K562 (cell line): ENCODE results near the gene KAZALD1. TPM values are rescaled to one million over a fixed set of nuclear protein-coding genes. Genes with fewer than 3 reads are reported as not detected.

Source experiments
- ATAC-seq: fragments of 200-7000 bp; cut with Tn5 transposase; 3 replicates; pipeline ENCODE4 v1.9.1; 2020; ENCODE audit warnings: moderate library complexity
- BruUV-seq: library from RNA; stranded (reverse); fragments of 400-500 nt; replicated peaks from 2 replicates; lab custom pipeline; 2021; lab: Mats Ljungman, UMichigan
- CTCF ChIA-PET: fragments of 300-600 bp; formaldehyde crosslinking; extraction: SDS; loops from one replicate; lab custom pipeline; 2021; ENCODE audit warnings: low intra/inter-chr PET ratio; lab: Yijun Ruan, JAX
- POLR2A ChIA-PET: fragments of 300-600, 350-650 bp; sonication (Branson Sonifier 250); formaldehyde crosslinking; extraction: SDS; loops from one replicate; lab custom pipeline; 2021; ENCODE audit warnings: antibody characterized with exemption, inconsistent platforms; lab: Yijun Ruan, JAX
- DNase-seq, 4 experiments: peaks; one replicate each; pipeline versions ENCODE4 v3.0.0 to v3.0.0-alpha.2; 2011 to 2018; ENCODE audit warnings: low spot score in 3 of 4, mixed read lengths in 3 of 4; ENCODE audit errors: extremely low read depth in 1 of 4
- FAIRE-seq: peaks from 2 replicates; lab custom pipeline; 2011; peaks lifted over from hg19 to GRCh38; lab: Jason Lieb, UNC
- H2AFZ ChIP-seq: 2 replicates; pipeline ENCODE4 v1.6.0; 2011; ENCODE audit warnings: low read depth, low read length, control low read depth, inconsistent platforms
- H3K27ac ChIP-seq: fragments of 200-600 bp; 3 replicates; pipeline ENCODE4 v1.8.0; 2011; ENCODE audit warnings: low read depth, mild to moderate bottlenecking, control low read depth, inconsistent platforms, low read length, moderate library complexity, mixed read lengths; ENCODE audit errors: extremely low read depth
- H3K27me3 ChIP-seq, 2 experiments: fragments of 300-600 bp in 1 of 2; 2 replicates in 1 of 2; 3 replicates in 1 of 2; pipeline versions ENCODE4 v1.6.0 to v1.8.0; 2011; ENCODE audit warnings: inconsistent platforms in 2 of 2, low read length in 2 of 2, mild to moderate bottlenecking in 1 of 2, mixed read lengths in 1 of 2, moderate library complexity in 1 of 2; ENCODE audit not compliant: control insufficient read depth in 2 of 2, insufficient read depth in 2 of 2
- H3K36me3 ChIP-seq: fragments of 300-600 bp; 3 replicates; pipeline ENCODE4 v1.8.0; 2011; ENCODE audit warnings: mild to moderate bottlenecking, low read length, inconsistent platforms; ENCODE audit not compliant: control insufficient read depth, insufficient read depth
- H3K4me1 ChIP-seq, 2 experiments: fragments of 200-600 bp in 1 of 2; replicated peaks in 1 of 2; 2 replicates in 1 of 2; 3 replicates in 1 of 2; pipeline versions ENCODE4 v1.5.1 to v1.8.0; 2011; ENCODE audit warnings: inconsistent platforms in 2 of 2, low read length in 2 of 2, mild to moderate bottlenecking in 1 of 2, mixed read lengths in 1 of 2, moderate library complexity in 1 of 2; ENCODE audit not compliant: control insufficient read depth in 2 of 2, insufficient read depth in 2 of 2
- H3K4me2 ChIP-seq: 2 replicates; pipeline ENCODE4 v1.6.1; 2011; ENCODE audit warnings: low read length, control low read depth, inconsistent platforms, mixed read lengths; ENCODE audit not compliant: insufficient read depth
- H3K4me3 ChIP-seq: fragments of 200-600 bp; sonication (generic), shearing (Covaris generic); 2 replicates; pipeline ENCODE4 v1.5.1; 2016; ENCODE audit warnings: control low read depth, inconsistent platforms
- H3K79me2 ChIP-seq: fragments of 200-600 bp; 3 replicates; pipeline ENCODE4 v1.8.0; 2011; ENCODE audit warnings: low read length, inconsistent platforms; ENCODE audit not compliant: control insufficient read depth, insufficient read depth
- H3K9ac ChIP-seq, 2 experiments: 2 replicates each; pipeline versions ENCODE4 v1.6.0 to v1.6.1; 2011; ENCODE audit warnings: low read depth in 2 of 2, low read length in 2 of 2, control low read depth in 1 of 2, inconsistent platforms in 1 of 2, mild to moderate bottlenecking in 1 of 2, mixed read lengths in 1 of 2; ENCODE audit not compliant: insufficient read depth in 1 of 2
- H3K9me1 ChIP-seq: one replicate; pipeline ENCODE4 v1.6.0; 2011; ENCODE audit warnings: inconsistent platforms, mild to moderate bottlenecking, low read length, moderate library complexity; ENCODE audit not compliant: control insufficient read depth, insufficient read depth
- H3K9me3 ChIP-seq: replicated peaks from 2 replicates; pipeline ENCODE4 v1.5.1; 2011; ENCODE audit warnings: low read depth, low read length, inconsistent platforms; ENCODE audit not compliant: control insufficient read depth, insufficient read depth
- H4K20me1 ChIP-seq: replicated peaks from 2 replicates; pipeline ENCODE4 v1.6.1; 2011; ENCODE audit warnings: low read length, inconsistent platforms, mixed read lengths; ENCODE audit not compliant: control insufficient read depth, insufficient read depth
- FOXA3 ChIP-seq, 2 experiments: fragments of 450-650 bp in 1 of 2; sonication (generic) in 1 of 2; formaldehyde crosslinking; IDR thresholded peaks in 1 of 2; conservative IDR thresholded peaks in 1 of 2; 2 replicates each; pipeline versions ENCODE4 v1.4.0 to v1.8.0; 2020 to 2022; ENCODE audit warnings: mild to moderate bottlenecking in 2 of 2, missing genetic modification reagents in 1 of 2
- KAT2B ChIP-seq: IDR thresholded peaks from one replicate; pipeline ENCODE4 v1.6.1; 2012; ENCODE audit warnings: low read depth, mild to moderate bottlenecking, control low read depth, inconsistent platforms, low read length, moderate library complexity
- MIER1 ChIP-seq: fragments of 450-650 bp; IDR thresholded peaks from 2 replicates; pipeline ENCODE4 v1.6.1; 2016; ENCODE audit warnings: antibody characterized with exemption, mild to moderate bottlenecking, low read depth
- NUFIP1 ChIP-seq: fragments of 450-650 bp; IDR thresholded peaks from 2 replicates; pipeline ENCODE4 v1.6.1; 2018; ENCODE audit not compliant: partially characterized antibody
- RHOXF2B ChIP-seq: fragments of 250-450 bp; sonication (Bioruptor Pico); conservative IDR thresholded peaks from 2 replicates; pipeline ENCODE4 v1.5.1; 2021
- ZNF384 ChIP-seq: IDR thresholded peaks from 2 replicates; pipeline ENCODE4 v1.6.1; 2012; ENCODE audit warnings: low read depth, low read length, improper control_type of control experiment
- ZNF830 ChIP-seq: fragments of 250-450 bp; sonication (Bioruptor Pico); IDR thresholded peaks from 2 replicates; pipeline ENCODE4 v1.5.0; 2021; ENCODE audit warnings: mild to moderate bottlenecking
- WGBS: fragments of 100-300 bp; shearing (Covaris generic); methylation state at CpG from one replicate; pipeline ENCODE4 v1.1.6; 2016; ENCODE audit warnings: low coverage, mixed read lengths; ENCODE audit not compliant: insufficient coverage; ENCODE audit errors: missing lambda C conversion rate; 5-methylcytosine and 5-hydroxymethylcytosine counted together
- in situ Hi-C: fragments of 300-500 bp; cut with MboI; formaldehyde crosslinking; loops from 4 replicates; pipeline ENCODE4 v1.15.0; 2018; ENCODE audit warnings: inconsistent platforms, mixed read lengths
- intact Hi-C: fragments of 100-400 bp; cut with micrococcal nuclease; formaldehyde crosslinking; loops from 2 replicates; pipeline ENCODE4 v1.14.2; 2022
- polyA plus RNA-seq, 8 experiments: library from polyadenylated mRNA; depleted of rRNA in 4 of 8; stranded (reverse) in 5 of 8; unstranded in 3 of 8; fragments of >200 nt; fragmentation: Nextera tagmentation in 2 of 8; fragmentation: Illumina TruSeq in 1 of 8; extraction: Ambion mirVana in 2 of 8; extraction: Trizol in 1 of 8; gene quantifications; 2 replicates each; pipeline versions ENCODE4 v1.2.1 to v1.2.3, GENCODE V29; 2011 to 2014; ENCODE audit warnings: inconsistent platforms in 1 of 8, missing spikeins in 1 of 8
- total RNA-seq, 7 experiments: library from RNA; depleted of rRNA in 6 of 7; stranded (reverse); fragments of >200 nt in 6 of 7; fragmentation: Illumina TruSeq in 2 of 7; extraction: Trizol in 2 of 7; gene quantifications; 2 replicates each; pipeline versions ENCODE4 v1.2.1 to v1.2.3, GENCODE V29; 2011 to 2021; ENCODE audit warnings: low replicate concordance in 1 of 7

Gene KAZALD1
- total and polyA plus RNA-seq, 9 of the 15 experiments (the other 6 are each of a cell fraction or from before 2014, with no cell fraction given): 0.15 to 10.0 (median 4.9) TPM

DNA sequence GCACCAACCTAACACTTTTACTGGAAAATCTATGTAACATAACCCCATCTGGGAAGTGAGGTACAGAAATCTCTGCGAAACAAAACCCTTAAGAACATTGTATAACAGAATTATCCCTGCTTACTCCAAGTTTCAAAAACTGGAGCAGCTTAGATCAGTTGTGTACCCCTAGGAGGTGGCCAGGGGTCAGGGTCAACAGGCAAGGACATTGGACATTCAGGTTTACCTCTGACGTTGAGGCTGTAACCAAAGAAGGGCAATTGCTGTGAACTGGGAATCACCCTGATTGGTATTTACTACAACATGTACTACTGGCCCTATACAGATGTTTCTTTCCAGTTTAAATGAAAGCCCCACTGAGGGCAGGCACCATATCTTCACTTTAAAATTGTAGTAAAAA lies 17.7 kb upstream of the KAZALD1 start:
- Histone ChIP-seq H3K79me2 (no peaks in the 10 kb centered on the region), H3K9ac (no peak overlapping the region), H3K4me1 (peaks cover 13 to 26% of the 10 kb centered on the region in 2 experiments), H3K9me3 (no peaks in the 10 kb centered on the region), H2AFZ (no peak overlapping the region), H3K27ac (no peak overlapping the region), H3K36me3 (no peaks in the 10 kb centered on the region), H3K4me2 (no peak overlapping the region), H3K27me3 (no peaks in the 10 kb centered on the region), H3K4me3 (no peak overlapping the region), H4K20me1 (no peaks in the 10 kb centered on the region), H3K9me1 (no peaks in the 10 kb centered on the region)
- no peak for ATAC-seq
- WGBS: 59% methylated on average over 2 of the region's 2 CpGs
- intact Hi-C loops: loop anchor here (5.0 kb wide), 1 partner anchor 98 kb away; no protein-coding TSS in a partner anchor
- TF ChIP-seq NUFIP1 (no peak), ZNF384 (no peak), KAT2B (no peak), RHOXF2B (no peak), FOXA3 (CRISPR knock-in tag; conservative IDR thresholded peaks at IDR 0.05 in 1 of 2, IDR thresholded peaks at IDR 0.05 in 1 of 2) (no peak), ZNF830 (no peak), MIER1 (no peak)
- ChIA-PET POLR2A (interaction anchor here (0.8 to 1.8 kb wide), 4 partner anchors 8 to 37 kb away, joined by 3 to 7 read pairs (median 6); no protein-coding TSS in a partner anchor), CTCF (no interaction called here)
- in situ Hi-C loops: no loop called here
- BruUV-seq: no TSS peak
- no peak for DNase-seq
- no peak for FAIRE-seq
